Gastrocnemius medialis (tissue), 4 donors: ENCODE results near the gene MSTO1.

Experiments
- POLR2A ChIP-seq, 2 donors: fragments of 450-650 bp; IDR thresholded peaks; one replicate each; pipeline ENCODE4 v1.6.1; 2017; ENCODE audit warnings: antibody characterized with exemption in 2 of 2, mild to moderate bottlenecking in 2 of 2, moderate library complexity in 2 of 2
- TF ChIP-seq, protein P1 (sequence below), 5 experiments: fragments of 450-650 bp in 3 of 5; fragments of 200-600 bp in 2 of 5; sonication (generic) in 2 of 5; IDR thresholded peaks in 4 of 5; conservative IDR thresholded peaks in 1 of 5; 1 replicate in 4 of 5; 2 replicates in 1 of 5; pipeline ENCODE4 v1.5.1; 2016 to 2019; ENCODE audit warnings: antibody characterized with exemption in 5 of 5, mild to moderate bottlenecking in 3 of 5, moderate library complexity in 3 of 5

DNA sequence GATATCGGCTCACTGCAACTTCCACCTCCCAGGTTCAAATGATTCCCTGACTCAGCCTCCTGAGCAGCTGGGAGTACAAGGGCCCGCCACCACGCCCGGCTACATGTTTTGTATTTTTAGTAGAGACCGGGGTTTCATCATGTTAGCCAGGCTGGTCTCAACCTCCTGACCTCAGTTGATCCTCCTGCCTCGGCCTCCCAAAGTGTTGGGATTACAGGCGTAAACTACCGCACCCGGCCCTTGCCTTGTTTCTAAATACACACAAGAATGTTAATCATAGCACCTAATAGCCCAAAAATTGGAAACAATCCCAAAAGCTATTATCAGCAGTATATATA is 1.2 kb upstream of the MSTO1 start:
- TF ChIP-seq, protein P1, sequence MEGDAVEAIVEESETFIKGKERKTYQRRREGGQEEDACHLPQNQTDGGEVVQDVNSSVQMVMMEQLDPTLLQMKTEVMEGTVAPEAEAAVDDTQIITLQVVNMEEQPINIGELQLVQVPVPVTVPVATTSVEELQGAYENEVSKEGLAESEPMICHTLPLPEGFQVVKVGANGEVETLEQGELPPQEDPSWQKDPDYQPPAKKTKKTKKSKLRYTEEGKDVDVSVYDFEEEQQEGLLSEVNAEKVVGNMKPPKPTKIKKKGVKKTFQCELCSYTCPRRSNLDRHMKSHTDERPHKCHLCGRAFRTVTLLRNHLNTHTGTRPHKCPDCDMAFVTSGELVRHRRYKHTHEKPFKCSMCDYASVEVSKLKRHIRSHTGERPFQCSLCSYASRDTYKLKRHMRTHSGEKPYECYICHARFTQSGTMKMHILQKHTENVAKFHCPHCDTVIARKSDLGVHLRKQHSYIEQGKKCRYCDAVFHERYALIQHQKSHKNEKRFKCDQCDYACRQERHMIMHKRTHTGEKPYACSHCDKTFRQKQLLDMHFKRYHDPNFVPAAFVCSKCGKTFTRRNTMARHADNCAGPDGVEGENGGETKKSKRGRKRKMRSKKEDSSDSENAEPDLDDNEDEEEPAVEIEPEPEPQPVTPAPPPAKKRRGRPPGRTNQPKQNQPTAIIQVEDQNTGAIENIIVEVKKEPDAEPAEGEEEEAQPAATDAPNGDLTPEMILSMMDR (IDR thresholded peaks at IDR 0.05 in 4 of 5, conservative IDR thresholded peaks at IDR 0.05 in 1 of 5): no peak
- no peak for TF ChIP-seq POLR2A (IDR thresholded peaks at IDR 0.05)
